ENCODE data around the gene ASB9. TPM values are rescaled to one million over a fixed set of nuclear protein-coding genes. Genes with fewer than 3 reads are reported as not detected.
"Not testable (repeated sequence)": the region's sequence is repeated elsewhere in the genome, so short reads cannot be mapped to it uniquely, and the experiment has no call there.

The ASB9 gene
- total RNA-seq, 1 donor from 2014 or later, result 2.0 TPM

- H3K4me1 ChIP-seq, result no peaks in the 10 kb centered on the region
- H3K27me3 ChIP-seq, result no peaks in the 10 kb centered on the region
- intact Hi-C loops (cut with DNase I), result no loop called here
- H3K27ac ChIP-seq, result no peak overlapping the region
- no peak overlapping the region for H3K4me3 ChIP-seq
- H3K9me3 ChIP-seq, result no peaks in the 10 kb centered on the region
- TF ChIP-seq POLR2AphosphoS5 (IDR thresholded peaks at IDR 0.05; ENCODE audit: insufficient read depth in 1 of 2, low read depth in 1 of 2) (no peak), CTCF (IDR thresholded peaks at IDR 0.05) (no peak), POLR2A (IDR thresholded peaks at IDR 0.05) (no peak)
- no peaks in the 10 kb centered on the region for H3K36me3 ChIP-seq
- no peak for DNase-seq (ENCODE audit: extremely low spot score in 2 of 2)
Measured at GRCh38 chrX:15310117-15310516, 40.2 kb upstream of the ASB9 start.

GRCh38 chrX:15305899-15306298 lies 36.0 kb upstream of the ASB9 start:
- H3K9me3 ChIP-seq; H3K4me3 ChIP-seq; H3K27me3 ChIP-seq; H3K36me3 ChIP-seq; DNase-seq (ENCODE audit: extremely low spot score in 2 of 2); H3K27ac ChIP-seq; H3K4me1 ChIP-seq; intact Hi-C loops (cut with DNase I): not testable (repeated sequence)

- no peak overlapping the region for H3K27ac ChIP-seq
- intact Hi-C loops (cut with DNase I), result no loop called here
Measured at GRCh38 chrX:15301924-15302323, 32.0 kb upstream of the ASB9 start.

GRCh38 chrX:15299941-15300851 lies 30.3 kb upstream of the ASB9 start:
- intact Hi-C loops (cut with DNase I), result no loop called here

More at GRCh38 chrX:15301924-15302323, 32.0 kb upstream of the ASB9 start:
- H3K4me1 ChIP-seq, result no peaks in the 10 kb centered on the region
- no peak overlapping the region for H3K4me3 ChIP-seq
- H3K36me3 ChIP-seq, result no peaks in the 10 kb centered on the region
- no peaks in the 10 kb centered on the region for H3K9me3 ChIP-seq
- H3K27me3 ChIP-seq, result no peaks in the 10 kb centered on the region
- TF ChIP-seq CTCF (IDR thresholded peaks at IDR 0.05) (no peak), POLR2A (IDR thresholded peaks at IDR 0.05) (no peak), POLR2AphosphoS5 (IDR thresholded peaks at IDR 0.05; ENCODE audit: insufficient read depth in 1 of 2, low read depth in 1 of 2) (no peak)
- no peak for DNase-seq (ENCODE audit: extremely low spot score in 2 of 2)

GRCh38 chrX:15298780-15299179 lies 28.9 kb upstream of the ASB9 start:
- H3K4me1 ChIP-seq, result no peaks in the 10 kb centered on the region
- TF ChIP-seq CTCF (IDR thresholded peaks at IDR 0.05) (no peak), POLR2A (IDR thresholded peaks at IDR 0.05) (no peak), POLR2AphosphoS5 (IDR thresholded peaks at IDR 0.05; ENCODE audit: insufficient read depth in 1 of 2, low read depth in 1 of 2) (no peak)
- no peaks in the 10 kb centered on the region for H3K9me3 ChIP-seq
- H3K4me3 ChIP-seq, result no peak overlapping the region
- H3K27me3 ChIP-seq, result no peaks in the 10 kb centered on the region
- DNase-seq (ENCODE audit: extremely low spot score in 2 of 2), result no peak
- H3K27ac ChIP-seq, result no peak overlapping the region
- intact Hi-C loops (cut with DNase I), result no loop called here
- H3K36me3 ChIP-seq, result no peaks in the 10 kb centered on the region

More at GRCh38 chrX:15299941-15300851, 30.3 kb upstream of the ASB9 start:
- DNase-seq (ENCODE audit: extremely low spot score in 2 of 2), result no peak
- Histone ChIP-seq H3K27ac (no peak overlapping the region), H3K4me1 (no peaks in the 10 kb centered on the region), H3K9me3 (no peaks in the 10 kb centered on the region), H3K27me3 (no peaks in the 10 kb centered on the region), H3K4me3 (no peak overlapping the region), H3K36me3 (no peaks in the 10 kb centered on the region)
- TF ChIP-seq CTCF (IDR thresholded peaks at IDR 0.05), result peak in 1 of 3 experiments; percentile 27
- no peak for TF ChIP-seq POLR2A (IDR thresholded peaks at IDR 0.05)
- TF ChIP-seq POLR2AphosphoS5 (IDR thresholded peaks at IDR 0.05; ENCODE audit: insufficient read depth in 1 of 2, low read depth in 1 of 2), result no peak
